CD14-positive monocyte (primary cell): ENCODE measurements around the gene DAPK1. TPM values are rescaled to one million over a fixed set of nuclear protein-coding genes. Genes with fewer than 3 reads are reported as not detected.
A peak's percentile ranks its signal among the peaks of the same experiment; 100 is the strongest.

Experiments
- DNase-seq, 3 donors: peaks; one replicate each; pipeline ENCODE4 v3.0.0-alpha.2; 2011 to 2022
- H2AFZ ChIP-seq: 2 replicates; pipeline ENCODE4 v1.6.0; 2012; ENCODE audit warnings: mild to moderate bottlenecking, low read depth, low read length, inconsistent platforms; ENCODE audit not compliant: insufficient read depth, poor library complexity, severe bottlenecking
- H3K27ac ChIP-seq, 2 donors: 1 replicate in 1 of 2; 2 replicates in 1 of 2; pipeline ENCODE4 v1.5.1; 2012 to 2013; ENCODE audit warnings: low read length in 2 of 2, control low read depth in 1 of 2, inconsistent platforms in 1 of 2, low read depth in 1 of 2, mild to moderate bottlenecking in 1 of 2
- H3K27me3 ChIP-seq, 2 donors: one replicate each; pipeline versions ENCODE4 v1.6.0 to v1.6.1; 2011 to 2013; ENCODE audit warnings: low read length in 2 of 2; ENCODE audit not compliant: control insufficient read depth in 2 of 2, insufficient read depth in 2 of 2
- H3K36me3 ChIP-seq, 2 donors: replicated peaks in 1 of 2; 1 replicate in 1 of 2; 2 replicates in 1 of 2; pipeline versions ENCODE4 v1.5.1 to v1.6.1; 2012 to 2013; ENCODE audit warnings: low read length in 2 of 2, control low read depth in 1 of 2, inconsistent platforms in 1 of 2, mild to moderate bottlenecking in 1 of 2; ENCODE audit not compliant: insufficient read depth in 2 of 2, control insufficient read depth in 1 of 2
- H3K4me1 ChIP-seq, 2 donors: 1 replicate in 1 of 2; 2 replicates in 1 of 2; pipeline versions ENCODE4 v1.5.1 to v1.6.1; 2012 to 2013; ENCODE audit warnings: low read length in 2 of 2, control low read depth in 1 of 2, inconsistent platforms in 1 of 2, mild to moderate bottlenecking in 1 of 2, moderate library complexity in 1 of 2; ENCODE audit not compliant: insufficient read depth in 2 of 2, control insufficient read depth in 1 of 2
- H3K4me2 ChIP-seq: replicated peaks from 2 replicates; pipeline ENCODE3; 2012; ENCODE audit warnings: low read length, moderate library complexity, mild to moderate bottlenecking; ENCODE audit not compliant: poor library complexity, severe bottlenecking; ENCODE audit errors: extremely low read depth
- H3K4me3 ChIP-seq, 3 experiments: fragments of 200-600 bp in 1 of 3; sonication (generic) in 1 of 3; replicated peaks in 1 of 3; 1 replicate in 2 of 3; 2 replicates in 1 of 3; pipeline ENCODE4 v1.5.1; 2011 to 2013; ENCODE audit warnings: low read length in 3 of 3, mild to moderate bottlenecking in 3 of 3, control low read depth in 2 of 3, low read depth in 2 of 3, inconsistent platforms in 1 of 3, moderate library complexity in 1 of 3
- H3K79me2 ChIP-seq: 2 replicates; pipeline ENCODE4 v1.6.0; 2012; ENCODE audit warnings: mild to moderate bottlenecking, control low read depth, inconsistent platforms, low read length, moderate library complexity; ENCODE audit not compliant: insufficient read depth
- H3K9ac ChIP-seq: 2 replicates; pipeline ENCODE4 v1.6.0; 2017; ENCODE audit warnings: low read length, mild to moderate bottlenecking; ENCODE audit not compliant: insufficient read depth, poor library complexity, severe bottlenecking
- H3K9me3 ChIP-seq, 2 donors: replicated peaks in 1 of 2; 1 replicate in 1 of 2; 2 replicates in 1 of 2; pipeline versions ENCODE4 v1.5.1 to v1.6.1; 2012 to 2013; ENCODE audit warnings: low read length in 2 of 2, control low read depth in 1 of 2; ENCODE audit not compliant: control insufficient read depth in 1 of 2, insufficient read depth in 1 of 2
- H4K20me1 ChIP-seq: 2 replicates; pipeline ENCODE4 v1.6.0; 2012; ENCODE audit warnings: mild to moderate bottlenecking, low read length, control low read depth, moderate library complexity; ENCODE audit not compliant: insufficient read depth
- H3K27ac Mint-ChIP-seq, 7 donors: one replicate each; pipeline ENCODE4 v1.8.0; 2020; ENCODE audit warnings: mild to moderate bottlenecking in 7 of 7, mixed read lengths in 7 of 7, moderate library complexity in 6 of 7, inconsistent platforms in 2 of 7
- H3K27me3 Mint-ChIP-seq, 3 donors: one replicate each; pipeline ENCODE4 v1.8.0; 2021 to 2022; ENCODE audit warnings: low read depth in 3 of 3, mild to moderate bottlenecking in 3 of 3, mixed read lengths in 3 of 3, moderate library complexity in 3 of 3, inconsistent platforms in 1 of 3
- H3K36me3 Mint-ChIP-seq, 2 donors: one replicate each; pipeline ENCODE4 v1.8.0; 2020; ENCODE audit warnings: mixed read lengths in 2 of 2, inconsistent platforms in 1 of 2, mild to moderate bottlenecking in 1 of 2
- H3K4me1 Mint-ChIP-seq: one replicate; pipeline ENCODE4 v1.8.0; 2020; ENCODE audit warnings: mild to moderate bottlenecking, mixed read lengths
- H3K4me3 Mint-ChIP-seq, 2 donors: one replicate each; pipeline ENCODE4 v1.8.0; 2020; ENCODE audit warnings: mild to moderate bottlenecking in 2 of 2, mixed read lengths in 2 of 2, moderate library complexity in 1 of 2
- H3K9me3 Mint-ChIP-seq, 7 donors: one replicate each; pipeline ENCODE4 v1.8.0; 2020 to 2022; ENCODE audit warnings: mixed read lengths in 7 of 7, mild to moderate bottlenecking in 6 of 7, moderate library complexity in 6 of 7, inconsistent platforms in 2 of 7
- WGBS: methylation state at CpG from one replicate; pipeline ENCODE4 v1.1.5; 2013; ENCODE audit warnings: missing lambda C conversion rate; ENCODE audit not compliant: insufficient coverage; 5-methylcytosine and 5-hydroxymethylcytosine counted together
- intact Hi-C, 2 donors: fragments of 100-400 bp; cut with micrococcal nuclease; formaldehyde crosslinking; loops; one replicate each; pipeline versions ENCODE4 v1.15.0 to v1.15.1; 2023
- polyA plus RNA-seq, 3 donors: library from polyadenylated mRNA; depleted of rRNA in 1 of 3; unstranded in 2 of 3; stranded (reverse) in 1 of 3; fragments of 300-500 nt in 2 of 3; fragments of >200 nt in 1 of 3; fragmentation: Illumina TruSeq in 2 of 3; gene quantifications; 1 replicate in 2 of 3; 2 replicates in 1 of 3; pipeline ENCODE4 v1.2.3, GENCODE V29; 2012 to 2021
- TF ChIP-seq, protein P1 (sequence below): fragments of 200-600 bp; IDR thresholded peaks from one replicate; pipeline ENCODE4 v1.8.0; 2022; ENCODE audit warnings: antibody characterized with exemption, mild to moderate bottlenecking

The DAPK1 gene
- polyA plus RNA-seq, 3 donors = 24.1 to 102 (median 44.4) TPM

DNA sequence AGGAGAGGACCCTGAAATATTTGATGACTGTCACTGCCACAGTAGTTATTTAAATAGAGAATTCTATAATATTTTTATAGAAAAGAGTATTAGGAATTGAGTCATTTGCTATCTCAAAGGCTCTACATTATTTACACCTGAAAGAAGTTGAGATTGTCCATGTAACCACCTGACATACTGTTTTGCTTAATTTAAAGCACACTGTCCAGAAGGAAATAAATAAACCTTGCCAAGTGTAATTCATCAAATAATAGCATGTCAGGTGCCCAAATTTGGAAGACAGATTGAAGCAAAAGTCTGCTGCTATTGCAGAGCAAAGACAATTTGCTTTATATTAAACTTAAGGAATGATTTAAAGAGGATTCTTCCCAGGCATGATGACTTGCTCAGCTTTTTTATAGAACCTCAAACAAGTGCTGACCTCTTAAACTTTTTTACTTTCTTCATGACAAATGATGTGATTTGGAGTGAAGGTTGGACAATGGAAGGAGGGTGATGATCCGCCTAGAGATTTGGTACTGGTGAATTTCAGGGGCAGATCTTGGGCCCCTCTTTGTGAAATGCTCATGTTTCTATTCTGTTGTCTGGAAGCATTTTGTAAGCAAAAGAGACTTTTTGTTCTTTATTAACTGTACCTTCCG is 65.0 kb downstream of the DAPK1 start:
- peaks cover 31% of the 10 kb centered on the region for H3K79me2 ChIP-seq
- intact Hi-C loops = no loop called here
- H3K27me3 Mint-ChIP-seq = peaks cover 0 to 3% (median 2%) of the 10 kb centered on the region in 3 donors
- no peak overlapping the region for H3K4me3 Mint-ChIP-seq
- peaks cover 0 to 26% of the 10 kb centered on the region in 2 donors for H3K36me3 ChIP-seq
- H3K4me1 Mint-ChIP-seq = peaks cover 40% of the 10 kb centered on the region
- WGBS = no CpG with 5 or more reads among the region's 2 CpGs
- H3K4me1 ChIP-seq = peaks cover 20 to 30% of the 10 kb centered on the region in 2 donors
- H3K9ac ChIP-seq = no peak overlapping the region
- H3K4me3 ChIP-seq = no peak overlapping the region
- H3K27ac ChIP-seq = no peak overlapping the region
- peak overlapping the region in 1 of 7 donors; percentile 50 for H3K27ac Mint-ChIP-seq
- no peak for DNase-seq
- H4K20me1 ChIP-seq = peaks cover 53% of the 10 kb centered on the region
- no peaks in the 10 kb centered on the region for H3K9me3 ChIP-seq
- H3K36me3 Mint-ChIP-seq = peaks cover 44 to 61% of the 10 kb centered on the region in 2 donors
- peaks cover 0 to 9% (median 0%) of the 10 kb centered on the region in 7 donors for H3K9me3 Mint-ChIP-seq
- no peak overlapping the region for H2AFZ ChIP-seq
- no peak overlapping the region for H3K4me2 ChIP-seq
- TF ChIP-seq, protein P1, sequence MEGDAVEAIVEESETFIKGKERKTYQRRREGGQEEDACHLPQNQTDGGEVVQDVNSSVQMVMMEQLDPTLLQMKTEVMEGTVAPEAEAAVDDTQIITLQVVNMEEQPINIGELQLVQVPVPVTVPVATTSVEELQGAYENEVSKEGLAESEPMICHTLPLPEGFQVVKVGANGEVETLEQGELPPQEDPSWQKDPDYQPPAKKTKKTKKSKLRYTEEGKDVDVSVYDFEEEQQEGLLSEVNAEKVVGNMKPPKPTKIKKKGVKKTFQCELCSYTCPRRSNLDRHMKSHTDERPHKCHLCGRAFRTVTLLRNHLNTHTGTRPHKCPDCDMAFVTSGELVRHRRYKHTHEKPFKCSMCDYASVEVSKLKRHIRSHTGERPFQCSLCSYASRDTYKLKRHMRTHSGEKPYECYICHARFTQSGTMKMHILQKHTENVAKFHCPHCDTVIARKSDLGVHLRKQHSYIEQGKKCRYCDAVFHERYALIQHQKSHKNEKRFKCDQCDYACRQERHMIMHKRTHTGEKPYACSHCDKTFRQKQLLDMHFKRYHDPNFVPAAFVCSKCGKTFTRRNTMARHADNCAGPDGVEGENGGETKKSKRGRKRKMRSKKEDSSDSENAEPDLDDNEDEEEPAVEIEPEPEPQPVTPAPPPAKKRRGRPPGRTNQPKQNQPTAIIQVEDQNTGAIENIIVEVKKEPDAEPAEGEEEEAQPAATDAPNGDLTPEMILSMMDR = no peak
- H3K27me3 ChIP-seq = no peaks in the 10 kb centered on the region

GRCh38 chr9:87564111-87564510 is 66.4 kb downstream of the DAPK1 start:
- H3K4me1 ChIP-seq = peaks cover 20 to 23% of the 10 kb centered on the region in 2 donors
- 80% methylated on average over 1 of the region's 1 CpG for WGBS
- TF ChIP-seq, protein P1 = no peak
- DNase-seq = peak; percentile 42 to 80 (median 59)
- Mint-ChIP-seq H3K36me3 (peaks cover 48 to 61% of the 10 kb centered on the region in 2 donors), H3K27ac (no peak overlapping the region), H3K27me3 (peaks cover 0 to 2% (median 1%) of the 10 kb centered on the region in 3 donors), H3K9me3 (peaks cover 0 to 9% (median 0%) of the 10 kb centered on the region in 7 donors), H3K4me3 (no peak overlapping the region), H3K4me1 (peaks cover 38% of the 10 kb centered on the region)
- no peak overlapping the region for H2AFZ ChIP-seq
- no peaks in the 10 kb centered on the region for H3K9me3 ChIP-seq
- H3K9ac ChIP-seq = no peak overlapping the region
- no peak overlapping the region for H3K27ac ChIP-seq
- peaks cover 17% of the 10 kb centered on the region for H3K79me2 ChIP-seq
- H3K36me3 ChIP-seq = peaks cover 0 to 21% of the 10 kb centered on the region in 2 donors
- H4K20me1 ChIP-seq = peaks cover 65% of the 10 kb centered on the region
- no peaks in the 10 kb centered on the region for H3K27me3 ChIP-seq
- intact Hi-C loops = no loop called here
- no peak overlapping the region for H3K4me2 ChIP-seq
- H3K4me3 ChIP-seq = no peak overlapping the region
